Endothelial cell (in vitro differentiated cells): ENCODE results near the gene OFD1. TPM values are rescaled to one million over a fixed set of nuclear protein-coding genes. Genes with fewer than 3 reads are reported as not detected.

Experiments used
- DNase-seq: peaks from one replicate; pipeline ENCODE4 v3.0.0; 2021; ENCODE audit warnings: low spot score
- H3K27ac Mint-ChIP-seq: one replicate; pipeline ENCODE4 v1.8.0; 2021; ENCODE audit warnings: mixed read lengths, inconsistent platforms; ENCODE audit not compliant: unreplicated experiment
- H3K27me3 Mint-ChIP-seq: one replicate; pipeline ENCODE4 v1.8.0; 2021; ENCODE audit warnings: mild to moderate bottlenecking, moderate library complexity, mixed read lengths, inconsistent platforms; ENCODE audit not compliant: unreplicated experiment
- H3K36me3 Mint-ChIP-seq: one replicate; pipeline ENCODE4 v1.8.0; 2021; ENCODE audit warnings: mild to moderate bottlenecking, low read depth, mixed read lengths, inconsistent platforms; ENCODE audit not compliant: unreplicated experiment
- H3K4me1 Mint-ChIP-seq: one replicate; pipeline ENCODE4 v1.8.0; 2021; ENCODE audit warnings: mild to moderate bottlenecking, mixed read lengths, inconsistent platforms; ENCODE audit not compliant: unreplicated experiment
- H3K4me3 Mint-ChIP-seq: one replicate; pipeline ENCODE4 v1.8.0; 2021; ENCODE audit warnings: mild to moderate bottlenecking, mixed read lengths, inconsistent platforms; ENCODE audit not compliant: unreplicated experiment
- H3K9me3 Mint-ChIP-seq: one replicate; pipeline ENCODE4 v1.8.0; 2021; ENCODE audit warnings: mixed read lengths, inconsistent platforms; ENCODE audit not compliant: unreplicated experiment
- long read RNA-seq: library from polyadenylated mRNA; unstranded; transcript quantifications from one replicate; pipeline ENCODE4 v2.0.0, GENCODE V29; 2020; ENCODE audit not compliant: unreplicated experiment
- total RNA-seq: library from RNA; stranded (reverse); fragmentation: NEBNext Ultra II Directional; extraction: Animal tissue kit (Norgen Biotek cat#: 25700); gene quantifications from one replicate; pipeline ENCODE4 v1.2.1, GENCODE V29; 2021; ENCODE audit not compliant: unreplicated experiment
- TF ChIP-seq, protein P1 (sequence below): fragments of 200-600 bp; sonication (generic); IDR thresholded peaks from one replicate; pipeline ENCODE4 v1.5.0; 2021; ENCODE audit warnings: antibody characterized with exemption; ENCODE audit not compliant: unreplicated experiment

OFD1 gene, protein sequence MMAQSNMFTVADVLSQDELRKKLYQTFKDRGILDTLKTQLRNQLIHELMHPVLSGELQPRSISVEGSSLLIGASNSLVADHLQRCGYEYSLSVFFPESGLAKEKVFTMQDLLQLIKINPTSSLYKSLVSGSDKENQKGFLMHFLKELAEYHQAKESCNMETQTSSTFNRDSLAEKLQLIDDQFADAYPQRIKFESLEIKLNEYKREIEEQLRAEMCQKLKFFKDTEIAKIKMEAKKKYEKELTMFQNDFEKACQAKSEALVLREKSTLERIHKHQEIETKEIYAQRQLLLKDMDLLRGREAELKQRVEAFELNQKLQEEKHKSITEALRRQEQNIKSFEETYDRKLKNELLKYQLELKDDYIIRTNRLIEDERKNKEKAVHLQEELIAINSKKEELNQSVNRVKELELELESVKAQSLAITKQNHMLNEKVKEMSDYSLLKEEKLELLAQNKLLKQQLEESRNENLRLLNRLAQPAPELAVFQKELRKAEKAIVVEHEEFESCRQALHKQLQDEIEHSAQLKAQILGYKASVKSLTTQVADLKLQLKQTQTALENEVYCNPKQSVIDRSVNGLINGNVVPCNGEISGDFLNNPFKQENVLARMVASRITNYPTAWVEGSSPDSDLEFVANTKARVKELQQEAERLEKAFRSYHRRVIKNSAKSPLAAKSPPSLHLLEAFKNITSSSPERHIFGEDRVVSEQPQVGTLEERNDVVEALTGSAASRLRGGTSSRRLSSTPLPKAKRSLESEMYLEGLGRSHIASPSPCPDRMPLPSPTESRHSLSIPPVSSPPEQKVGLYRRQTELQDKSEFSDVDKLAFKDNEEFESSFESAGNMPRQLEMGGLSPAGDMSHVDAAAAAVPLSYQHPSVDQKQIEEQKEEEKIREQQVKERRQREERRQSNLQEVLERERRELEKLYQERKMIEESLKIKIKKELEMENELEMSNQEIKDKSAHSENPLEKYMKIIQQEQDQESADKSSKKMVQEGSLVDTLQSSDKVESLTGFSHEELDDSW
- 17.7 TPM for total RNA-seq
- long read RNA-seq, partial matches to known transcripts, result 6 of 6 reads
- long read RNA-seq, other reads (novel, unspliced or antisense), result 0 of 6 reads

DNA sequence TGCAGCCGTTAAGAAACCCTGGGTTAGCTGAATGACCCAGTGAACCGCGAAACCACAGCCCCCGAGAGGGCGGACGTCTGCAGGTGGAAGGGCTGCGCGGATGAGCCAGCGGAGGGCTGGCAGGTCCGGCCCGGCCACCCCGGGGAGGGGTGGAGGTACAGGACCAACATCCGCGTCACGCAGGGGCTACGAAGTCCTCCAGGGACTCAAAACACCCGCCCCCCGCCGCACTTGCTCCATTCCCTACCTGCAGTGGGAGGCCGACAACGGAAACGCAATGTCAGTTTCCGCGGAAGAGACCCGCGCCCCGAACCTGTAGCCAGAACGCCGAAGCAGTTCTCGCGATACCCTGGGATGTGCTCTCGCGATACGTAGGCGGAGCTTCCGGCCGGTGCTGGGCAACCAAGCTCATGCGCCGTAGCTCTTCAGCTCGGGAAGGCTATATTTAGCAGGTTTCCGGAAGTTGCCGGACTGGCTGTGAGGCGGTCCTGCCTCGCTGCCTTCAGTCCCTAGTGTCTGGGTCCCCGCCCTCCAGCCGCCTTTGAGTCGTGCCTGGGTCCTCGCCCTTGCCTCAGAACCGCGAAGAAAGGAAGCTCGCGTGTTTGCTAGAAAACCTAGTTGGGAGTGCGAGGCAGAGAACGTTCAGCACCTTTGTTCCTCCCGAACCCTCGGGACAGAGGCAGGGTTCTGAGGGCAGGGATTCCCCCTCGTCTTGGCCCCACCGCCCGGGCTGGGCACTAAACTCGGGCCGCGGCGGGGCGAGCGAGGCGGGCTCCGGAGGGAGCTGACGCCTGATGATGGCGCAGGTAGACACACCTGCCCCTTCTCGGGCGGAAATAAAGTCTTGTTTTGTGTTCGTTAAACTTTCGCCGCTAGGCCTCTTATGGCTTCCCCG is at the start of gene OFD1, which contains the start of gene TRAPPC2:
Gene OFD1 (plus strand): TSS at position 471 of the 895 bp plus-strand sequence. CDS start 324 bp downstream, at position 795.
Gene TRAPPC2 (minus strand): TSS at position 343 of the 895 bp plus-strand sequence. CDS start 14,657 bp downstream, outside the sequence.
- Mint-ChIP-seq H3K4me3 (peak within 1 kb of the TSS; percentile 91), H3K36me3 (peaks cover 3% of the 10 kb centered on the region), H3K4me1 (peaks cover 16% of the 10 kb centered on the region), H3K9me3 (no peaks in the 10 kb centered on the region), H3K27me3 (peaks cover 2% of the 10 kb centered on the region), H3K27ac (peak within 1 kb of the TSS; percentile 89)
- TF ChIP-seq, protein P1, sequence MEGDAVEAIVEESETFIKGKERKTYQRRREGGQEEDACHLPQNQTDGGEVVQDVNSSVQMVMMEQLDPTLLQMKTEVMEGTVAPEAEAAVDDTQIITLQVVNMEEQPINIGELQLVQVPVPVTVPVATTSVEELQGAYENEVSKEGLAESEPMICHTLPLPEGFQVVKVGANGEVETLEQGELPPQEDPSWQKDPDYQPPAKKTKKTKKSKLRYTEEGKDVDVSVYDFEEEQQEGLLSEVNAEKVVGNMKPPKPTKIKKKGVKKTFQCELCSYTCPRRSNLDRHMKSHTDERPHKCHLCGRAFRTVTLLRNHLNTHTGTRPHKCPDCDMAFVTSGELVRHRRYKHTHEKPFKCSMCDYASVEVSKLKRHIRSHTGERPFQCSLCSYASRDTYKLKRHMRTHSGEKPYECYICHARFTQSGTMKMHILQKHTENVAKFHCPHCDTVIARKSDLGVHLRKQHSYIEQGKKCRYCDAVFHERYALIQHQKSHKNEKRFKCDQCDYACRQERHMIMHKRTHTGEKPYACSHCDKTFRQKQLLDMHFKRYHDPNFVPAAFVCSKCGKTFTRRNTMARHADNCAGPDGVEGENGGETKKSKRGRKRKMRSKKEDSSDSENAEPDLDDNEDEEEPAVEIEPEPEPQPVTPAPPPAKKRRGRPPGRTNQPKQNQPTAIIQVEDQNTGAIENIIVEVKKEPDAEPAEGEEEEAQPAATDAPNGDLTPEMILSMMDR, result no peak
- peak; percentile 84 for DNase-seq

DNA sequence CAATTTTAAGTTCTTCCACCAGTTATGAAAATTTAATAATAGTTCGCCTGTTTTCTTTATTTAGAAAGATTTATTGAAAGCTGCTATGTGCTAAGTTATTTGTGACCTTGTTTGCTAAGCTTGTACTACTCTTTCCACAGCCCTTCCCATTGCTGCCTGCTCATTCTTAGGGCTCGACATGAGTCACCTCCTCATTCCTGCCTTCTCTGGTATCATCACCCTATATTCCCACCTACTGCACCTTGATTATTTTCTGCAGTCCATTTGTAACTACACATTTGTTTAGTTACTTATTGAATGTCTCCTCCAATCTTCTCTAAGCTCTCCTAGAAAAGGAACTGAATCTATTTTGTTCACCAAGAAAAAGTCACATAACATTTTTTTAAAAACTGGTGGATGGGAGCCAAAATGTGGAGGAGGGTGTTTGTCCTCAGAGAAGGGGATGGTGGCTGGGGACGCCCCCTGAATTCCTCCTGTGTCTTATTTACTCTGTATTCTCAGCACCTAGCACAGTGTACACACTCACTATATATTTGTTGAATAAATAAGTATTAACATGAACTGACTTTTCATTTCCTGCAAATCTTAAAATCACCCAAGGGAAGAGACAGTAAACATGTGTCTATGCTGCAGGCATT is 49.3 kb upstream of the OFD1 start:
- TF ChIP-seq, protein P1, result no peak
- Mint-ChIP-seq H3K27ac (no peak overlapping the region), H3K4me1 (peaks cover 1% of the 10 kb centered on the region), H3K4me3 (no peak overlapping the region), H3K9me3 (no peaks in the 10 kb centered on the region), H3K36me3 (no peaks in the 10 kb centered on the region), H3K27me3 (no peaks in the 10 kb centered on the region)
- DNase-seq, result no peak

DNA sequence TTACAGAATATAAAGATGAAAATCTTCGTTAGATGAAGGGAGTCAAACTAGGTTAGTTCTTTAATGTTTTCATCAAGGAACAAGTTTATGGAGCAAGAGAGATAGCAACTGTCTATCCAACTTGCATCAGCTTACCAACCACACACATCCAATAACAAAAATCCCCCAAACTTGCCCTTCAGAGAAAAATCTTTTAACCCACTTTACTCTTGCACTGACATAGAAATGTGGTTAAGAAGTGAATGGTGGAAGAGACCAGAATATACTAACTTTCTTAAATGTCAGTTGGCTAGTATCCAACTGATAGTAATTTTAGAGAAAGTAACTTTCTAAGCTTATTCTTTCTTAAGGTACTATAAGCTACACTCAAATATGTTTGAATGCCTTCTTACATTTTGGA is 47.3 kb upstream of the OFD1 start:
- Mint-ChIP-seq H3K9me3 (no peaks in the 10 kb centered on the region), H3K4me3 (no peak overlapping the region), H3K27me3 (peaks cover 3% of the 10 kb centered on the region), H3K36me3 (no peaks in the 10 kb centered on the region), H3K4me1 (peaks cover 7% of the 10 kb centered on the region), H3K27ac (no peak overlapping the region)
- TF ChIP-seq, protein P1, result no peak
- DNase-seq, result no peak

DNA sequence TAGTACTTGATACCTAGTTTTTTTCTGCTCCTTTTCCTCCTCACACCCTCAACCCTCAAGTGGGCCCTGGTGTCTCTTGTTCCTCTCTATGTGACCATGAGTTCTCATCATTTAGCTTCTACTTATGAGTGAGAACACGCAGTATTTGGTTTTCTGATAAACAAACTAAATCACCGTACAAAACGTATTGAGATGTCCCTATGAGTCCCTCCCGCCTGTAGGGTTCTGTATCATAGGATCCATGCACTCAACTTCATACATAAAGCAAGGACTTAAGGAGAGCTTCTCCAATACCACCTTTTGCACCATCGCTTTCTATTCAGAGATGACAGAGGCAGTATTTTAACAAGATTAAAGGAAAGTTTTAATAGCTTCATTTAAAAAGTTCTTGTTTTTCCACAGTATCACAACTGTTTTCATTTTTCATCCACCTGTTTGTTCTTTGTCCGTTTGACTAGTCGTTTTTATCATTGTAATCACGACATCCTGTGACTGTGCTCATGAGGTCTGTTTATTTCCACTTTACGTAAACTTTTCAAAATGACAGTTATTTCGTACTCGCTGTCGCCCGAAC is 46.1 kb upstream of the OFD1 start:
- no peaks in the 10 kb centered on the region for H3K9me3 Mint-ChIP-seq
- H3K4me3 Mint-ChIP-seq, result peak overlapping the region; percentile 91
- peaks cover 3% of the 10 kb centered on the region for H3K27me3 Mint-ChIP-seq
- TF ChIP-seq, protein P1, result no peak
- H3K27ac Mint-ChIP-seq, result peak overlapping the region; percentile 75
- peaks cover 16% of the 10 kb centered on the region for H3K4me1 Mint-ChIP-seq
- DNase-seq, result no peak
- H3K36me3 Mint-ChIP-seq, result no peaks in the 10 kb centered on the region
